Measurements from ENCODE around the gene KLHL29. TPM values are rescaled to one million over a fixed set of nuclear protein-coding genes. Genes with fewer than 3 reads are reported as not detected.
"Not testable (repeated sequence)": the region's sequence is repeated elsewhere in the genome, so short reads cannot be mapped to it uniquely, and the experiment has no call there.

The KLHL29 gene
- total RNA-seq, 4 donors from 2014 or later: 4.8 to 17.0 (median 10.5) TPM

DNA sequence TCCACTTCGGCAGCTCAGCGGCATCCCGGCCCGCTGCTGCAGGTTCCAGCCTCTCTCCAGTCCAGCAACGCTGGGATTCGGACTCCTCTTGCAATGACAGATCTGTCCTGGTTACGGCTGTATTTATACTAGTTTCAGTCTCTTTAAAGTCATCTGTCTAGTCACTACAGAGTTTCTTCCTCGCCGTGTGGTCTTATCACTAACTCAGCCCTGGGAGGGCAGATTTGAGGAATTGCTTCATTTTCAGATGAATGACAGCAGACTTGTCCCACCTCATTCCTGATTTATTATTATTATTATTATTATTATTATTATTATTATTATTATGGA, 2.2 kb downstream of the KLHL29 start:
- no peak for TF ChIP-seq POLR2A (IDR thresholded peaks at IDR 0.05)
- TF ChIP-seq, protein P1, sequence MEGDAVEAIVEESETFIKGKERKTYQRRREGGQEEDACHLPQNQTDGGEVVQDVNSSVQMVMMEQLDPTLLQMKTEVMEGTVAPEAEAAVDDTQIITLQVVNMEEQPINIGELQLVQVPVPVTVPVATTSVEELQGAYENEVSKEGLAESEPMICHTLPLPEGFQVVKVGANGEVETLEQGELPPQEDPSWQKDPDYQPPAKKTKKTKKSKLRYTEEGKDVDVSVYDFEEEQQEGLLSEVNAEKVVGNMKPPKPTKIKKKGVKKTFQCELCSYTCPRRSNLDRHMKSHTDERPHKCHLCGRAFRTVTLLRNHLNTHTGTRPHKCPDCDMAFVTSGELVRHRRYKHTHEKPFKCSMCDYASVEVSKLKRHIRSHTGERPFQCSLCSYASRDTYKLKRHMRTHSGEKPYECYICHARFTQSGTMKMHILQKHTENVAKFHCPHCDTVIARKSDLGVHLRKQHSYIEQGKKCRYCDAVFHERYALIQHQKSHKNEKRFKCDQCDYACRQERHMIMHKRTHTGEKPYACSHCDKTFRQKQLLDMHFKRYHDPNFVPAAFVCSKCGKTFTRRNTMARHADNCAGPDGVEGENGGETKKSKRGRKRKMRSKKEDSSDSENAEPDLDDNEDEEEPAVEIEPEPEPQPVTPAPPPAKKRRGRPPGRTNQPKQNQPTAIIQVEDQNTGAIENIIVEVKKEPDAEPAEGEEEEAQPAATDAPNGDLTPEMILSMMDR (IDR thresholded peaks at IDR 0.05): no peak
- Histone ChIP-seq H3K4me1 (no peaks in the 10 kb centered on the region), H3K9me3 (no peaks in the 10 kb centered on the region), H3K4me3 (peak overlapping the region; percentile 70 to 81), H3K27ac (peak overlapping the region in 1 of 2 donors; percentile 86), H3K27me3 (no peaks in the 10 kb centered on the region), H3K36me3 (no peaks in the 10 kb centered on the region)
- DNase-seq: no peak
- intact Hi-C loops (cut with DNase I; ENCODE audit: low total_unique reads): no loop called here

DNA sequence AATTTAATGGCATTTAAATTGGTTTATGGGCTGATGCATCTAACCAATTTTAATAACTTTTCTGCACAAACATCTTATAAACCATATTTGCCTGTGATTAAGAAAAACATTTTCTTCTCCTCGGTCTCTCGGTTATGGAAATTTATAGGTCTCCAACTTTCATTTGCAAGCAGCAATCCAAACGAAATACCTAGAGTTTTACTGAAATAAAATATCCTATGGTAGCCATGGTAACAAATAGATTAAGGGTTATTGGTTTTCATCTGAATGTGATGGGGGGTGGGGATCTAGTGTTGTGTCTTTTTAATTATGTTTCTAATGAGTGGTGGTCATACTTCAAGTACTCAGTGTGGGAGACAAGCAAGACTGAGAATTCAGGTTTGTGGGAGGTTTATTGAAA, 2.9 kb downstream of the KLHL29 start:
- H3K27ac ChIP-seq: no peak overlapping the region
- H3K4me3 ChIP-seq: no peak overlapping the region
- intact Hi-C loops (cut with DNase I; ENCODE audit: low total_unique reads): no loop called here

GRCh38 chr2:23388294-23388693, 3.3 kb downstream of the KLHL29 start:
- H3K36me3 ChIP-seq: no peaks in the 10 kb centered on the region
- DNase-seq: no peak
- no peak overlapping the region for H3K4me3 ChIP-seq
- no peaks in the 10 kb centered on the region for H3K9me3 ChIP-seq
- no peak for TF ChIP-seq POLR2A (IDR thresholded peaks at IDR 0.05)
- TF ChIP-seq, protein P1 (IDR thresholded peaks at IDR 0.05): no peak
- no peak overlapping the region for H3K27ac ChIP-seq
- H3K4me1 ChIP-seq: no peaks in the 10 kb centered on the region
- H3K27me3 ChIP-seq: no peaks in the 10 kb centered on the region
- intact Hi-C loops (cut with DNase I; ENCODE audit: low total_unique reads): no loop called here

More for the DNA sequence above, 2.9 kb downstream of the KLHL29 start:
- Histone ChIP-seq H3K36me3 (no peaks in the 10 kb centered on the region), H3K4me1 (no peaks in the 10 kb centered on the region), H3K9me3 (no peaks in the 10 kb centered on the region), H3K27me3 (no peaks in the 10 kb centered on the region)
- TF ChIP-seq POLR2A (IDR thresholded peaks at IDR 0.05): no peak
- TF ChIP-seq, protein P1 (IDR thresholded peaks at IDR 0.05): no peak
- DNase-seq: no peak

DNA sequence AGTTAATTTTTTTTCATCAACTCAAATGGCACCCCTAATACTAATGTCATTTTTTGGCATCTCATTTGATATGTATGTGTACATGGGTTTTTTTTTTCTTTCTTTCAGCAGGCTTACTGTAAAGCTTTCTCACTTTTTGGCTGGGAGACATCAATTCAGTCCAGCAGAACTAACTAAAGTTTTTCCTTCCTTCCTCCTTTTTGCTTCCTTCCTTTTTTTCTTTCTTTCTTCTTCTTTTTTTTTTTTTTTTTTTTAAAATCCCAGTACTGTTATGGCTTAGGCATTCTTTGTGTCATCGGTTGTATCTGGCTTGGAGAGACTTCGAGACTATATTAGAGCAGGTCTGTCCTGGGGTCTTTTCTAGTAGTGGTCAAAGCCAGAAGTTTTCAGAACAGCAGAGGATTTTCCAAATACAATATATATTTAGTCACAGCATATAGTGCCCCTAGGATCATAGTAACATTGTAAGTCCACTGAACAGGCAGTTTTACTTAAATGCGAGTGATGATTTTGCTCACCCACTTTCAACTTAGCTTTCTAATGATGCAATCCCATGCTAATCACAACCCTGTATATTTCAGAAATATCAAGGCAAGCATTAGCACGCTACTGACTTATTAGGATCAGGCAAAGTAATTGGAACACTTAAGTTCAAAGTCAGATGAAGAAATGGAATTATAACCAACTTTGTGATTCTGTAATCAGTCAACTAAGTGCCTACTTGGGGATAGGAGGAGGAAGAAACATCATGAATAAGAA, 4.0 kb downstream of the KLHL29 start:
- Histone ChIP-seq H3K9me3 (no peaks in the 10 kb centered on the region), H3K27me3 (no peaks in the 10 kb centered on the region), H3K4me3 (no peak overlapping the region), H3K36me3 (no peaks in the 10 kb centered on the region), H3K27ac (no peak overlapping the region), H3K4me1 (no peaks in the 10 kb centered on the region)
- TF ChIP-seq, protein P1 (IDR thresholded peaks at IDR 0.05): no peak
- TF ChIP-seq POLR2A (IDR thresholded peaks at IDR 0.05): no peak
- no peak for DNase-seq
- intact Hi-C loops (cut with DNase I; ENCODE audit: low total_unique reads): no loop called here

DNA sequence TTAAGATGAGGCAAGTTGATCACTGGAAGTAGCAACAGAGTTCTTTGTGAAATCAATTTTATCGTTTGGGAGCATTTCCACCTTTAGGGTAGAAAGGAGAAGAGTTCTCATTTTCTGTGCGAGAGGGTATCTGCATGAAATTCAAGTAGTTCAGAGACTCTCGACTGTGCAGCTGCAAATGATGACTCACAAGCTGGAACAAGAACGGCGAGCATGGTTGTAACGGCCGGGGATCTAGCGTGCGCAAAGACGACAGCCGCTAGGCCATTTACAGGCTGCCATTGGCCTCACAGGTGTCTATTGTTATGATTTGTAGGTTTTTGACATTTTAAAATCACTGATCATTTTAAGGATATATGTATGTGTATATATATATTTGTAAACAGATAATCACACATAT, 5.2 kb downstream of the KLHL29 start:
- Histone ChIP-seq H3K4me1 (no peaks in the 10 kb centered on the region), H3K27me3 (no peaks in the 10 kb centered on the region), H3K27ac (no peak overlapping the region), H3K4me3 (no peak overlapping the region), H3K9me3 (no peaks in the 10 kb centered on the region), H3K36me3 (no peaks in the 10 kb centered on the region)
- TF ChIP-seq POLR2A (IDR thresholded peaks at IDR 0.05): no peak
- TF ChIP-seq, protein P1 (IDR thresholded peaks at IDR 0.05): no peak
- intact Hi-C loops (cut with DNase I; ENCODE audit: low total_unique reads): no loop called here
- DNase-seq: peak in 1 of 2 donors; percentile 33

DNA sequence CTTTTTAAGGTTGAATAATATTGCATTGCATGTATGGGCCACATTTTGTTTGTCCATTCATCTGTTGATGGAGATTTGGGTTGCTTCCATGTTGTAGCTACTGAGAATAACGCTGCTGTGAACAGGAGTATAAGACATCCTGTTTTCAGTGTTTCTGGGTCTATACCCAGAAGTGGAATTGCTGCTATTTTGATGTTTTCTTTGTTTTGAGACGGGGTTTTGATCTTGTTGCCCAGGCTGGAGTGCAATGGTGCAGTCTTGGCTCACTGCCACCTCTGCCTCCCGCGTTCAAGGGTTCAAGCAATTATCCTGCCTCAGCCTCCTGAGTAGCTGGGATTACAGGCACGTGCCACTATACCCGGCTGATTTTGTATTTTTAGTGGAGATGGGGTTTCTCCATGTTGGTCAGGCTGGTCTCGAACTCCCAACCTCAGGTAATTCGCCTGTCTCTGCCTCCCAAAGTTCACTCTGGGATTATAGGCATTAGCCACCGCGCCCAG, 6.3 kb downstream of the KLHL29 start:
- H3K27ac ChIP-seq; H3K4me1 ChIP-seq; DNase-seq; intact Hi-C loops (cut with DNase I; ENCODE audit: low total_unique reads); H3K27me3 ChIP-seq; H3K36me3 ChIP-seq; H3K4me3 ChIP-seq; H3K9me3 ChIP-seq: not testable (repeated sequence)
